ENCODE measurements around the gene SPAG6.
"Not testable (repeated sequence)": the region's sequence is repeated elsewhere in the genome, so short reads cannot be mapped to it uniquely, and the experiment has no call there.

SPAG6 gene

GRCh38 chr10:22341190-22341925 is 3.9 kb upstream of the SPAG6 start:
- no peak for DNase-seq (ENCODE audit: low read depth, low spot score)

- DNase-seq (ENCODE audit: low read depth, low spot score): no peak
These were observed 3.4 kb upstream of the SPAG6 start for GRCh38 chr10:22341926-22342196.

- DNase-seq (ENCODE audit: low read depth, low spot score): no peak
These were observed 2.9 kb upstream of the SPAG6 start for GRCh38 chr10:22342421-22342820.

- no peak for DNase-seq (ENCODE audit: low read depth, low spot score)
These were observed 1.6 kb upstream of the SPAG6 start for GRCh38 chr10:22343731-22344130.

- DNase-seq (ENCODE audit: low read depth, low spot score): no peak
These were observed 1.0 kb upstream of the SPAG6 start for GRCh38 chr10:22344249-22344648.

GRCh38 chr10:22344781-22345300 is 455 bp upstream of the SPAG6 start:
- DNase-seq (ENCODE audit: low read depth, low spot score): no peak

GRCh38 chr10:22346096-22346661 is 883 bp downstream of the SPAG6 start:
- no peak for DNase-seq (ENCODE audit: low read depth, low spot score)

GRCh38 chr10:22349755-22350154 is 4.5 kb downstream of the SPAG6 start:
- no peak for DNase-seq (ENCODE audit: low read depth, low spot score)

GRCh38 chr10:22351131-22351703 is 5.9 kb downstream of the SPAG6 start:
- no peak for DNase-seq (ENCODE audit: low read depth, low spot score)

GRCh38 chr10:22356324-22356873 is 11.1 kb downstream of the SPAG6 start:
- DNase-seq (ENCODE audit: low read depth, low spot score): no peak

- not testable (repeated sequence) for DNase-seq (ENCODE audit: low read depth, low spot score)
These were observed 12.5 kb downstream of the SPAG6 start for GRCh38 chr10:22357770-22358169.

- DNase-seq (ENCODE audit: low read depth, low spot score): no peak
These were observed 18.0 kb downstream of the SPAG6 start for GRCh38 chr10:22363305-22363704.

GRCh38 chr10:22364407-22365140 is 19.3 kb downstream of the SPAG6 start:
- no peak for DNase-seq (ENCODE audit: low read depth, low spot score)

- no peak for DNase-seq (ENCODE audit: low read depth, low spot score)
These were observed 19.9 kb downstream of the SPAG6 start for GRCh38 chr10:22365233-22365632.

- DNase-seq (ENCODE audit: low read depth, low spot score): no peak
These were observed 20.5 kb downstream of the SPAG6 start for GRCh38 chr10:22365644-22366434.

GRCh38 chr10:22366435-22366703 is 21.1 kb downstream of the SPAG6 start:
- DNase-seq (ENCODE audit: low read depth, low spot score): no peak

- no peak for DNase-seq (ENCODE audit: low read depth, low spot score)
These were observed 21.5 kb downstream of the SPAG6 start for GRCh38 chr10:22366771-22367170.

- DNase-seq (ENCODE audit: low read depth, low spot score): no peak
These were observed 22.2 kb downstream of the SPAG6 start for GRCh38 chr10:22367471-22367870.

GRCh38 chr10:22368402-22368801 is 23.1 kb downstream of the SPAG6 start:
- no peak for DNase-seq (ENCODE audit: low read depth, low spot score)

- no peak for DNase-seq (ENCODE audit: low read depth, low spot score)
These were observed 23.7 kb downstream of the SPAG6 start for GRCh38 chr10:22368981-22369380.

- DNase-seq (ENCODE audit: low read depth, low spot score): no peak
These were observed 24.3 kb downstream of the SPAG6 start for GRCh38 chr10:22369434-22370072.

All from activated naive CD8-positive, alpha-beta T cell treated with anti-CD3 and anti-CD28 coated beads, Interleukin-2, amount 50 U/mL, for 16 hours (primary cell).